Brain pericyte (primary cell): ENCODE measurements around the gene PDE2A.

Source experiments
- DNase-seq: peaks from one replicate; pipeline ENCODE4 v3.0.0-alpha.2; 2012; ENCODE audit warnings: low read depth, low spot score

Gene PDE2A

DNA sequence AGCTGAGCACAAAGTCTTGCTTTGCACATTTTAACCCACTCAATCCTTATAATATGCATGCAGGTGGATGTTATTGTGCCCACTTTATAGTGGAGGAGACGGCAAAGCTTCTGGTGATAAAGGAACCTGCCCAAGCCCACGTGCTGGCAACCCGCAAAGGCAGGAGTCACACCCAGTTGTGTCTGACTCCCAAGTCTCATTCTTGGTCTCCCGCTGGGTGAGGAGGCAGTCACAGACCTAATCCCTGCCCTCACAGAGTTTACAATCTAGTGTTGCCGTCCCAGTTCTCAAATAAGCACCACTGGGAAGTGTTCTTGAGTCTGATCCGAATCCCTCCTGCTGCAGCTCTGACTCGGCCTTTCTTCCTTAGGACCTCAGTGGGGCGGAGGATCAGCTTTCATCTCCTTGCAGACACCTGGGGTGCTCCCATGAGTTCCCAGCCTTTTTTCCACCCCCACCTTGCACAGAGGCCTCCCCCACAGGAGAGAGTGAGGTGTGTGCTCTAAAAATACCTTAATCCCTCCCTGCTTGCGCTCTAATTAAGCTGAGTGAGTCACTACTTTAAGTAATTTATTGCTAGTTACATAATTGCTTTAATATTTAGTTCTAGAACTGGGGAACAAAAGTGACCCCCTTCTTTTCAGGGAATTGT, 15.1 kb downstream of the PDE2A start:
- no peak for DNase-seq

DNA sequence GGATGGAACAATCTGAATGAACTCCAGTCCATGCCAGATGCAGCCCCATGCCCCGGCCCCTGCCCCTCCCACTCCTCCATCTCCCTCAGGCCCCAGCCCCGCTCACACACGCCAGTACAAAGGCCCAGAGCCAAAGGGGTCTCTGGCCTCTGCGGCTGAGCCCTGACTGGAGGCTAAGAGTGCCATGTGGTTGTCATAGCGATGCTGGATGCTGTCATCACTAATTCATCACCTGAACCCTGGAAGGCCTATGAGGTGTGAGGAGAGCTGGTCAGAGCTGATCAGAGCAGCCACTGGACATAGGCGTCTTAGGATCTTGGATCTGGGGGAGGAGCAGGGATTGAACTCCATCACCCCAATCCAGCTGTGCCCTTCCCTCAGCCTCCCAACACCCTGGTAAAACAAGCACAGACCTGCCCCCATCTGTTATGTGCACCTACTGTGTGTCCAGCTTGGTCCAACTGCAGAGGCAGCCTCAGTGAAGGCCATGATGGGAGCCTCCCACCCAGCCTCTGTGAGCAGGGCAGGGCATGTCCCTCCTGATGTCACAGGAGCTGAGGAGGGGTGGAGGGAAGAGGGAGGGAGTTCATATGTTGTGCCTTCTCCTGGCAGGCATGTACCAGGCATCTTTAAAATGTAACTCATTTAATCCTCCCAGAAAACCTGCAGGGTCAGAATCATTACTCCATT, 16.7 kb downstream of the PDE2A start:
- no peak for DNase-seq

DNA sequence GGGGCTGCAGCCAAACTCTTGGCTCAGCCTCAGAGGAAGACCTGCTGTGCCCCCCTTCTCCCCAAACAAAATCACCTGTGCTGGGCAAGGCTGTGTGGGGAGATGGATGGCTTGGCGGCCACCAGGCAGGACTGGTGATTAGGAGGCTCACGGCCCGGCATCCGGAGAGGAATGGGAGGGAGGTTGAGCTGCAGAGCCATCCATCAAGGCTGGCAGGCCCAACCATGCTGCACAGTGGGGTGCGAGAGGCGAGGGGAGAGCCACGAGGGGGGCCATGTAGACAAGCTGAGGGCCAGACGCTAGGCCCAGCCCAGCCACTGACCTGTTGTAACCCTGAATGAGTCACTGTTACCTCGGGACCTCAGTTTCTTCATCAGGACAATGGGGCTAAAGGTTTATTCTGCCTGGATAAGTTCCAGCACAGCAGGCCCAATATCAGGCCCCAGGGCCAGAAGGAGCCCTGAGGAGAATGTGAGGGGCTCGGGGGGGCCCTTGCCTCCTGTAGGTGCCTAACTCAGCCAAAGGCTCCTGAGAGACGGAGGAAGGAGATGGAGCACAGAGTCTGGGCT, 18.2 kb downstream of the PDE2A start:
- no peak for DNase-seq

DNA sequence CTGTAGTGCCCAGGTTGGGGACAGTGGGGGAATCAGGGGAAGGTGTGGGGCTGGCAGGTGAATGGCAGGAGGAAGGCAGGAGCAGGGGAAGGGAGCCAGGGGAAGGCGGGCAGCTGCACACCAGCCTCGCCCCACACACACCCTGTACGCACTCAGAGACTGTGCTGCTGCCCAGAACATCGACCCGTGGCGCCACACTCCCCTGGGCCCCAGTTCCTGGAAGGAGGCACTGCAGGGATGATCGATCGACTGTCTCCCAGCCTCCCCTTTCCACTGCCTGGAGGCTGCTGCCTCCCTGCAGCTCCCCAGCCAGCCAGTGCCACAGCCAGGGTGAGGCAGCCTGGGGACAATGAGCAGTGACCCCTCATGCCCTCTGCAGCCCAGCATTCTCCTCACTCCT, 19.2 kb downstream of the PDE2A start:
- no peak for DNase-seq

DNA sequence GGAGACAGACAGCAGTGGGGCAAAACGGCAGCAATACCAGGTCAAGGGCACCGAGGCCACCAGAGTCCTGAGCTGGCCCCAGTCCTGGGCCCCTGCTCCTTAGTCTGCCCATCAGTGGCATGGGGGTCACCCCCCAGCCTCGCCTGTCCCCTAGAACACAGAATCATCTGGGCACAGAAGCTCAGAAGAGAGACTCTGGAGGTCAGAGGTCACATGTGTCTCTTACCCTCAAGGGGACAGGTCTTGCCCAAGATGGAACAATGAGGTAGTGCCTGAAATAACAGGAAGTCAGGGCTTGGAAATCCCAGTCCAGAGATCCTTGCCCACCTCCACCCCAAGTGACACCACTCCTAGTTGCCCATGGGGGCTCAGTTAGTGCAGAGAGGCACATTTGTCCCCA, 20.6 kb downstream of the PDE2A start:
- DNase-seq = no peak

DNA sequence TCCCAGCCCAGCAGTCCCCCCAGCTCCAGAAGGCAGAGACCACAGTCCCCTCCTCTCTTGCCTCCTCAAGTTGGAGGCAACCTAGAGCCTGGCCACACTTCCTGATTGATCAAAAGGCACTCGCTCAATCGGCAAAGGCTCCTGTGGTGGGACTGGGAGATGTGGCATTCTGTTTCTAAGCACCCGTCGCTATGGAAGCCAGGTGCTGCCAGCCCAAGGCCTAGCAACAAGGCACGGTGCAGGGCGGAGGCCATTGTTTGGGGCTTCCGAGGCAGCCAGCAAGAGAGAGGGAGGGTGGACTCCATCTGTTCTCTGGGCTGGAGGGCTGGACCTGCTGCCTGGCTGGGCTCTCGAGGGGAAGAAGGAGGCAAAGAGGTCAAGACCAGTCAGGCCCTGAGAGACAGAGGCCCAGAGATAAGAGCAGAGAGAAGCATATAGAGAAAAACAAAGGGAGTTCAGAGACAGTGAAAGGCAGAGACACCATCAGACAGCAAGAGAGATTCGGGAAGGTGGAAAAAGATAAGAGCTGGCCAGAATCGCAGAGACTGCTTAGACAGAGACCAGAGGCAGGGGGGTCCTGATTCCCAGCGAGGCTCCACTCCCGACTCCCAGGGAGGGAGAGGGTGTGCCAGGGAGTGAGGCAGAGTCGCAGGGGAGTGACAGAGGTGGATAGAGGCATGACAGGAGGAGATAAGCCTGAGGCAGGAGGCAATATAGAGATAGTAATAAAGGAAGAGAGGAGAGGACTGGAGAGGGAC, 21.2 kb downstream of the PDE2A start:
- DNase-seq = no peak

DNA sequence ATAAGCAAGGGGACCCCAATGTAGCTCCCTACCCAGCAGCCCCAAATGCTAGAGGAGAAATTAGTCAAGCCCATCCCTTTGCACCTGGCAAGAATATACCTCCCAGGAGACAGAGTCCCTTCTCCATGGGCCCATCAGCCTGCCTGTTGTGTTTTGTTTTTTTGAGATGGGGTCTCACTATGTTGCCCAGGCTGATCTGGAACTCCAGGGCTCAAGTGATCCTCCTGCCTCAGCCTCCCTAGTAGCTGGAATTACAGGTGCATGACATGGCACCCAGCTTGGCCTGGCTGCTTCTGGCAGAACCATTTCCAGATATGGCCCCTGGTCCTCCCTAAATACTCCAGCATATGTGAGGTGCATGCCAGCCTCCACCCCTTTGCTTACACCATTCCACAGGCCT, 22.1 kb downstream of the PDE2A start:
- DNase-seq = no peak

DNA sequence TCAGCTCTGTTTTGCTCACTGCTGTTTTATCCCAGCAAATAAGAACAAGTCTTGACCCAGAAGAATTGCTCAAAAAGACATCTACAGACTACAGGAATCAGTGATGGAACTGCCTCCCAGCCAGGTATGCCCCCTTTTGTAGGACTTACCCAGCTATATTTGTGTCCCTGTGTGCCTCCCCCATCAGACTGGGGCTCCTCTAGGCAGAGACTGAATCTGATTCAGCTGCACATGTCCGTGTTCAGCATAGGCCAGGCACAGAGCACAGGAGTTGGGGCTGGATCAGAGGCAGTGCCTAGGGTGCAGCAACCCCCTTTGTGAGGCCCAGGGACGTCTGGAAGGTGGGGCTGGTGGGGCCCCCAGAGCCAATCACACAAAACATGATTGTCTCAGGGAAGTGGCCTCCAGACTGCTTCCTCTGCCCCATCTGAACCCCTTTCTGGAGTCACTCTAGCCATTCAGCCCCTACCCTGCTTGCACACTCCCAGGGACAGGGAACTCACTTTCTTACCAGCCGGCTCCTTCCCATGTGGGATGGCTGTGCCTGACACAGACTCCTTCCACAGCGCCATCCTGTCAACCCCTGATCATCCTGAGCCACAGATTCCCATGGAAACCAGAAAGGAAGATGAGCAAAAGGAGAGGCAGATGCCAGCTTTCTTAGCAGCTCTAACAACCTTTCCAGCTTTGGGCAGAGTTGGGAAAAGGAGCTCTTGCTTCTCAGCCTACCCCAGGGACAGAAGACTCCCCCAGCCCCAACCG, 24.8 kb downstream of the PDE2A start:
- no peak for DNase-seq

DNA sequence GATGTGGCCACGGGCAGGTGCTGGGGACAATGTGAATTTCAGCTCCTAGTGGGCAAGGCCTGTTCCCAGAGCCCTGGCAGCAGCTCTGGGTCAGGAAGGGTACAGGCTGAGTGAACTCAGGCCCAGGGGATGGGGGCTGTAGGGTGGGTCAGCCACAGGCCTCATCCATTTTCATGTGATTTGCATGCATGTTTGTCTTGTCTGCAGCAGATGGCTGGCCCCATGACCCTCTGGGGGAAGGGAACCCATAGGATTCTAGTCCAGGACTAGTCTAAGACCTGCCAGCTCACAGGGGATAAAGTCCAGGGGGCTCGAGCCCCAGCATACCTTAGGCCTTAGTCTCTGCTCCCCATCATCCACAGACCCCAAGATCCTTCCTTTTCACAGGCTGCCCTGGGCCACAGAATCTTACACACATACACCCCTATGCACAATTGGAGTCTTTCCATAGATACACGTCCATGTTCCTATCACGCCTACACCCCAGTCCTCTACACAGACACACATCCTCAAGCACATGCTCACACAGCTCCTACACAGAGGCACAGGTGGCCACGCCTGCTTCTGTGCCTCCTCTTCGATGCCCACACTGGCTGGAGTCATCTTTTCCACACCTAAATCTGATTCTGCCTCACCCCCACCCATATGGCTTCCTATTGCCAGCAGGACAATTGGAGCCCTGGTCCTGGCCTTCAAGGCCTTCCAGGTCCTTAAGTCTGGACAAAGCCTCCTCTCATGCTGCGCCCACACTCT, 25.7 kb downstream of the PDE2A start:
- DNase-seq = no peak

DNA sequence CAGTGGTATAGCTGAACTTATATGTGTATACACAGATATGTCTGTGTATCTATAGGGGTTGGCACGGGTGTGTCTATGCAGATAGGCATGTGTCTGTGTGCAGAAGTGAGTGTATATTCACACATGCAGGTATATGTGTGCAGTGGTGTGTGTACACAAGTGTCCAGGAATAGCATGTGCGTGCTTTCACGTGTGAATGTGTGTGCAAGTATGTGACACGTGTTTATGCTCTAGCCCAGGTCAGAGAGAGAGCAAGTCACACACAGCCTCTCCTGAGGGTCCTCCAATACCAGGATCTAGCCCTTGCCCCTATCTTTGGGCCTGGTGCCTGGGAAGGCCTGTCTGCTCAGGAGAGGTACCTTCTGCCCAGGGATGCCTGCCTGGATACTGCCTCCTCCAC, 26.3 kb downstream of the PDE2A start:
- DNase-seq = no peak

DNA sequence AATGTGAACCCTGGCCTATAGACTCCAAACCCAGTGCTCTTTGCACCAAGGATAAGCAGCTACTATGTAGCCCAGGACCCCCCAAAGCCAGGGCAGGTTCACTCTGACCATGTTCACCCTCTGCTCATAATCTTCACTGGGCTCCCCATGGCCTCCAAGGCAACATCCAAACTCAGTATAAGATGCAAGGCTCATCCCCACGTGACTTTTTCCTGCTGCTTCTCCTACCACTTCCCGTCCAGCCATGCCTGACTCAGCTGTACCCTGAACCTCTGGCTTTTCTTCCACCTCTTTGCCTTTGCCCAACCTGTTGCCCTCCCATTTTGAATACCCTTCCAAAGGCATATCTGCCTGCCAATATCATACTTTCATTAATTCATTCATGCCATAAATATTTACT, 27.8 kb downstream of the PDE2A start:
- no peak for DNase-seq

DNA sequence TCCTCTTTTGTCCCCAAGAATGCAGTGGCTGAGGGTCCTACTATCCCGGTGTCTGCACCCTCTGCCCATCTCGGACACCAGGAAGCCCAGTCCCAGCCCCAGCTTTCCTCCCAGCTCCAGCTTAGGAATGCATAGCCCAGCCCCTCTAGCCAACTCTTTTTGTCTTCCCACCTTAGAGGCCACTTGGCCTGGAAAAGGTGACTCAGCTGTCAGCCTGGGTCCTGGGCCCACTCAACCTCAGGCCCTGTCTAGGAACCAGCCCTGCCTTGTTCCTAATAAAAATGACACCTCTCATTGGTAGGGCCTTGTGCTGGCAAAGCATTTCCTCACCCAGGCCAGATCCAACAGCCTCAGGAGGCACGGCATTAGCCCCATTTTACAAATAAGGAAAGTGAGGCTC, 28.2 kb downstream of the PDE2A start:
- no peak for DNase-seq

DNA sequence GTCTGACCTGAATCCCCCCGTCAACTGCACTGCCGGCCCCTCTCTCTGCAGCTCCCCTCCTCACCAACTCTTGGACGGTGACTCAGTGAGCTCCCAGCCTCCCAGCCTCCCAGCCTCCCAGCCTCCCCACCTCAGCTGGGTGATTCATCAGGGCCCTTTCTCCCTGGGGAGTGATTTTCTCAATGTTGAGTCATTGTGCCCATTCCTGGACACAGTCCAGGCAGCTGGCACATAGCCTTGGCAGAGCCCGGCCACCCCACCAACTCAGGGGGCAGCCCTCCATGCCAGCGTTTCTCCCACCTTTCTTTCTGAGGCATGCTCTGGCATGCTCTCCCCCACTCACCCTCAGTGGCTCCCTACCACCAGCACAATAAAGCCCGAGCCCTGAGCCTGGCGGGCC, 30.7 kb downstream of the PDE2A start:
- DNase-seq = no peak

DNA sequence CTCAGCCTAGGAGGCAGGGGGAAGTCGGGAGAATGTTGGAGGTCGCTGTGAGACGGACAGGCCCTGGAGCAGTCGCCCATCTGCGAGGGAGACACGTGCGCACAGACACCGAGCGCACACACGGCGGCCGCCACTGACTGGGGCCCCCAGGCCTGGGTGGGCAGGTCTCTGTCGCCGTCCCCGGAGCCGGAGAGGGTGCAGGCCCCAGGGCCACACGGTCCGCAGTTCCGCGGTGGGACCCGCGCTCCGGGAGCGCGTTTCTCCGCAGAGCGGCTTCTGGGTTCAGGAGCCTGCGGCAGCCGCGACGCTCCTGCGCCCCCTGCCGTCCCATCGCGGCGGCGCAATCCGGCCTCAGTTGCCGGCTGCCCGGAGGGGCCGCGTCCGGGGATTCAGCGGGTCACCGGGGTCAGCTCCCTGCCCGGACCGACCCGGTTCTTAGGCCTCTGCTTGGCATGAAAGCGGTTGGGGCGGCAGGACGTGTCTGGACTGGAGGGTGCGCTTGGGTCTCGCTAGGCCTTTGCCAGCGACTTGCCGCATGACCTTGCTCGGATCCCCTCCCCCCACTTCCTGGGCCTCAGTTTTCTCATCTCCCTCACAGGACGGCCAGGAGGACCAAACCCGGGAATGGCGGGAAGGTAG, 31.2 kb downstream of the PDE2A start:
- no peak for DNase-seq

DNA sequence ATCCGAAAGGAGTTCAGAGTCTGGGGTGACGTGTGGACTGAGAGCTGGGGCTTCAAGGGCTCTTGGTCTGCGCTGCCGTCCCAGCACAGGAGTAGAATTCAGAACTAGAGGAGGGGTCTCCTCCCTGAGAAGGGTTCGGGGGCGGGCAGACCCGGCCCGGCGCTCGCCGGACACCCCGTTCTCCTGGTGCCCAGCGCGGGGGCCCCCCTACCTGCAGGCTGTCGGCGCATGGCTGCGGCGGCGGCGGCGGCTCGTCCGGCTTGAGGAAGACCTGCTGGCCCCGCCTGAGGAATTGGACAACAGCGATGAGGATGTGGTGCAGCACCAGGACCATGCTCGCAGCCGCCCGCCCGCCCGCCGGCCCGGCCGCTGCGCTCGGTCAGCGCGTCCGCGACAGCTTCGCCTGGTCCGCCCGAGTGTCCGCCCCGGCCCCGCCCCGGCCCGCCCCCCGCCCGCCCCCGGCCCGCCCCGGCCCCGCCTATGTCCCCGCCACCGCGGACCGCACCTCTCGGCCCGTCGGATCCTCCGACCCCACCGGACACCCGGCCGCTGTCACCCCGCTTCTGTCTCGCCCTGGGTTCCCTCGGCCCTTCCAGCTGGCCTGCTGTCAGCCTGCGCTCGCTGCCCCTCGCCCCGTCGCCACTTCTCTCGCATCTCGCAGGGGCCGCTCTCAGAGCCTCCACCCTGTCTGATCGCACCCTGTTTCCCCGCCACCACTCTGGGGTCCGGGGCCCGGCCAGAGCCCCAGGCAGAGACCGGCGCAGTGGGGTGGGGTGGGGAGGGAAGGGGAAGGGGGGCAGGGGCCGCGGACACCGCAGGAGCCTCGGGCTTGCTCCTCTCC, 32.0 kb downstream of the PDE2A start:
- DNase-seq = no peak

DNA sequence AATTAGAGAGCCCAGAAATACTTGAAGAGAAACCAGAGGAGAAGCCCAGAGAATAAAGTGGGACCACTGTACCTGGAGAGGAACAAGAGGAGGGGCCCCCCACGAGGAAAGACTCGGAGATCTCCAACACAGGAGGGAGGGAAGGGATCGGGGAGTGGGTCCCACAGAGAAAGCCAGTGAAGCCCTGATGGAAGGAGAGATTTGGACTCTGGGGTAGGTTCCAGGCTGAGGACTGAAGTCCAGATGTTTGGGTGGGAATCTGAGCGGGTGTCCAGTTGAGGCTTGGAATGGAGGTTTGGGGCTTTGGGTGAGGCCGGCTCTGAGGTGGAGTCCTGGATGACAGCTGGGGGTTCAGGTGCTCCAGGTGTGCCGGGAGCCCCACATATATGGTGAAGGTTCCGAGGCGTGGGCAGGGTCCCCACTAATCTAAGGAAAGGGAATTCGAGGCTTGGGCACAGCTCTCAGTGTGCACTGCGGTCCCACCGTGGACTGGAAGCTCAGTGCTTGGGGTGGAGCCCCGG, 32.6 kb downstream of the PDE2A start:
- DNase-seq = no peak

DNA sequence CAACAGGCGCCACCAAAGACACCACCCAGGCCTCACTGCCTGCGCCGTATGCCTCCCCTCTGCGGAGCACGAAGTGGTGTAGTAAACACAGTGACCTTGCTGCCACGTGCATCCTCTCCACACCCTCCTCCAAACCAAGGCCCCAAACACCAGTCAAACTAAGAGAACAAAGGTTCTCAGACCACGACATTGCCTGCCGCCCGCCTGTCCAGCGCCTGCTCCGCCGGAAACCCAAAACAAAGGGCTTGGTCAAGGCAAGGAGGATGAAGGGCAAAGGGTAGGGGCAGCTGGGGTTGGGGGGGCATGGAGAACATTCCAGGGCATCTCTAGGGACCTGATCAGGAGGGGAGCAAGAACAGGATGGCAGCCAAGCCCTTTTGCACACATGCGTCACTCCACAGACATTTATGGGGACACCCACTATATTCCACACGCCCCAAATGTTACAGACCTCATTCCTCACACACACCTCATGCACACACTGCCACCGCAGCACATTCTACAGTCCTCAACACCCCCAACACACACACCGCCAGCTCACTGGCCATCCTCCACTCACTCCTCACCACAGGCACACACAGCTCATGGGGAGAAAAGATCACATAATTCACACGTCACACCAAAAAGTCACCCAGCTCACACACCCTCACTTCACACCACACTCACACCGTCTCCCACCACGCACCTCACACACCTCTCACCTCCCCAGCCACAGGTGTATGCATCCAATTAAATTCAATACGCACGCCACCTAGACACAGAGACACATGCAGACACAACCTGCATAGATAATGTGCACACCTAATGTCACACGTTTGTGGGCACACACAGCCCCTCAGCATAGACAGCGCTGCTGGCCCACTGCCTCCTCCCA, 34.5 kb downstream of the PDE2A start:
- no peak for DNase-seq

DNA sequence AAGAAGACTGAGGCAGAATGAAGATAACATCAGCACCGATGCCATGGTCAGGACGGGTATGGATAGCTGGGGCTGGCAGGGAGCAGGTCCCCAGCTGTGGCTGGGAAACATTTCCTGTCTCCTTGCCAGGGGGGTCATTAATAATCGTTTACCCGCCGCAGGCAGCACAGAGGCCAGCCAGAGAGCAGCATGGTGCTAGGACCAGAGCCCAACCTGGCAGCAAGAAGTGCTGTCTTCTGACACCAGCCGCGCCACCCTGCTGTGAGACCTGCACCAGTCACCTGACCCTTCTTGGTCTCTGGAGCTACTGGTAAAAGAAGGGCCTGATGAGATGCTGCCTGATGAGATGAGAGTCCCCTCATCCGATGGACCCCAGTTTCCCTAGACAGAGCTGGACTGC, 36.3 kb downstream of the PDE2A start:
- DNase-seq = no peak

DNA sequence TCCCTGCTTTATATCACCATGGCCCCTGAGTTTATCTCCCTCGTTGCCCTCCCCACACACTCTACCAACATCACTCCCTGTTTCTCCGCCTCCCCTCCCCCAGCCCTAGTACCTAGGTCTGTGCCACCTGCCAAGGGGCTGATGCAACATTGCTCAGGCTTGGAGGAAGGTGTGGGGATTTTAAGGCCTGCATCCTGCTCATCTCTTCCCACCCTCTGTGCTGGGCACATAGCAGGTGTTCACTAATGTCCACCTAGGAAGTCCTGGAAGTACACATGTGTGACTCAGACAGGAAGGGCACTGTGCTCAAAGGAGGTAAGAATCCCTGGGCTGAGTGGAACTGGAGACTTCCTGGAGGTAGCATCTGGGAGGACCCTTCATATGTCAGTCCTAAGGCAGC, 37.0 kb downstream of the PDE2A start:
- DNase-seq = no peak
